DMS153 treated with DMSO at 0.1 percent for 48 hours (cell line): ENCODE results near the gene EPHB3.
"Not testable (repeated sequence)": the region's sequence is repeated elsewhere in the genome, so short reads cannot be mapped to it uniquely, and the experiment has no call there.

Source experiments
- DNase-seq: peaks from one replicate; lab custom pipeline; 2025; ENCODE audit not compliant: unreplicated experiment; lab: John Stamatoyannopoulos, UW

EPHB3 gene

DNA sequence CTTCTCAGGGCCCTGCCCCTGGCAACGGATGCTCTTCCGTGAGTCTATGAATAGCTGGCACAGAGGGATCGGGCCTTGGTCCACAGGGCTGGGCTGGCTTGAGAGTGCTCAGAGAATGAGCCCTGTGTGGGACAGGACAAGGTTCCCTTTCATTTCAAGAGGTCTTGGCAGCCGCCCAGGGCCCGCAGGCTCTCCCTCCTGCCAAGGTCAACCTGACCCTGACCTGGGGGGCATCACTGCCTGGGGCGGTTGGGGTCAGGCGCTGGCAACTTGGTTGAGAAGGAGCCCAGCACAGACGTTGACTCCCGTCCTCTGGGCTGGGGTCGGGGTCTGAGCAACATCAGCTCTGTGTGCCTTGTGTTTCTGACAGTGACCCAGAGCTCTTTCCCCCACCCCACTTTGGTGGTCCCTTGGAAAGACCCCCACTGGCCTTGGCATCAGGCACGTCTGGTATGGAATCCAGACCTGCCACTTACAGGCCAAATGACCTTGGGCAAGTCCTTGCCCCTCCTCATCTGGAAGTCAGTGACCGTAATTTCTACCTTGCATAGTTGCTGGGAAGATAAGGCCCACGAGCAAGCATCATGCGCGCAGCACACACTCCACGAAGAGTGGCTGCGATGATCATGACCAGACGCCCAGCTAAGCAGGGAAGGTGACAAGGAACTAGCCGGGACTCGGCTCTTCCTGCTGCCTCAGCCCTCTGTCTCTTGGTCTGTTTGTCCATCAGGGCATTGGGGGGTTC is 36.4 kb downstream of the EPHB3 start:
- DNase-seq = no peak

DNA sequence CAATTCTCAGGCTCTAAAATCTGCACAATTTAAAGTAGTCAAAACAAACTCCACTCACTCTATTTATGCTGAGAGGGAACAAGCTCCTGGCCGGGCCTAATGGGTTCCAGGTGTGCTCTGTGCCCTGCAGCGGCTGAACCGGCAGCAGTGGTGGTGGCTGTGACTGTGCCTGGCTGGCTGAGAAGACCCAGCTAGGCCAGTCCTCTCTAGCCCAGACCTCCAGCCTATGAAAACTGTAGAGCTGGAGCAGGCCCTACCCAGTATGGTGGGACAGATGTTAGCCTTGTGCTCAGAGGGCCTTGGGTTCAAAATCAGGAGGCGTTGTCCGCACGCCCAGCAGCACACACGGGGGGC is 37.0 kb downstream of the EPHB3 start:
- no peak for DNase-seq

DNA sequence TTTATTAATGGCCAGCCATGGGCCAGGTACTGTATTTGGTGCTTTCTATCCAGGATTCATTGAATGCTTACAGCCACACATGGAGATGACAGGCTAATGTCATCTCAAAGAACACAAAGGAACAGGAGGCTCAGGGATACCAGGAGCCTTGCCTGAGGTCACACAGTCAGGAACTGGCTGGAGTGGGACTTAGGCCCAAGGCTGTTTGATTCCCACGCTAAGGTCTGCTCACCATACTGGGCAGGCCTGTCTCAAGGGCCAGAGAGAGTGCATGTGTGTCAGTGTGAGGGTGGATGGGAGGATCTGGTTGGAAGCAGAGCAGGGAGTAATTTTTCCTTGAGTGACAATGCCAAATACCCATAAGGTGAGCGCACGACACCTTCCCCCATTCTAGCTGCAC is 37.6 kb downstream of the EPHB3 start:
- DNase-seq = no peak

DNA sequence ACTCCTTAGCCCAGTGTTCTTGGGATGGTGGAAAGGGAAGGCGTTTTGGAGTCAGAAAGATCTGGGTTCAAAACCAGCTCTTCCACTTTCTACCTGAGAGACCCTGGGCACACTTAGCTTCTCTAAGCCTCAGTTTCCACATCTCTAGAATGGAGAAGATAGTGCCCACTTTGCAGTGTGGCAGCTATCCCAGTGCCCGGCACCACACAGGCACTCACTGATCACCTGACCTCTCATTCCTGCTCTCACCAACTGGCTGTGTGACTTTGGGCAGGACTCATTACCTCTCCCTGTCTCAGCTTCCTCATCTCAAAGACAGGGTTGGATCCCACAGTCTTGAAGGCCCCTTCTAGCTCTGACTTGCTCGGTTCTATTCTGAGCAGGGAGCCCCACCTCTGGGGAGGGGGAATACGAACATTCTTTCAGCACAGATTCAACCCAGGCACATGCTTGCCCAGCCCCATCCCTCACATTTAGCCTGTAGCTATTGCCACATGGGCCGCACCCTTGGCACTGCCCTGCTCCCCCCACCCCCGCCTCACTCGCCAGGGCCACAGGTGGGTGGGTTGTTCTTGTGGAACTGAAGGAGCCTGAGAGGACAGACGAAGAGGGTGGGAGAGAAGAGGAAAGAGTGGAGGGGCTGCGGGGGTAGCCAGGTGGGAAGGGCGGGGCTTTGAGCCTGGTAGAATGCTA is 39.2 kb downstream of the EPHB3 start:
- no peak for DNase-seq

DNA sequence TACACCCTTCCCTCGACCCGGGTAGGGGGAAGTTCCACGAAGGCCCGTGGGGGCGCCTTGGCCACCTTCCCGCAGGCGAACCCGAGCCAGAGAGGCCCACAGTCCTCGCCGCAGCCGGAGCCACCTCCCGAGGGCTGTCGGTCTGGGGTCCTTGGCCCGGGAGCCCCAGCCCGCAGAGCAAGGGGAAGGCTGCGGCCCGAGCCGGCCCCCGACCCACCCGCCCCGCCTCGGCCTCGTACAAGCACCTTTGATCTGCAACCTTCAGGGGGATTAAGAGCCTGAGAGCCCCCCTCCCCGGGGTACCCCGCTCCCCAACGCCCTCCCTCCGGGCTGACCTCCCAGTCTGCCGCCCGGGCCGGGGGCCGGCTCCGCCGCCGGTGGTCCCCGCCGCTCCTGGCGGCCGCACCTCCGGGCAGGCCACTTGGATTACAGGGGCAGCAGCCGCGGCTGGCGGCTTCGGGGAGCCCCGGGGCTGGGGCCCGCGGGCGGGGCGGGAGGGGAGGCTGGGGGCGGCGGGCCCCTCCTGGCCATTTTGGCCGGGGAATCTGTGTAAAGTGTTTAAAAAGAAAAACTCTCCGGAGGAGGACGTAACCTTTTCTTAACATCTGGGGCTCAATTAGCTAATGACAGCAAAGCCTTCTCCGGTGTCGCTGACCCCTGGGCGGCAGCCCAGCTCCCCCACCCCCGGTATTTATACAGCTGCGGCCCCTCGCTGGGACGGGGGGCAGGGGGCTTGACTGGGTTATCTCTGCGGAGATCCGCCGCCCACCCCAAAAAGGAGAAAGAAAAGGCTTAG is 40.2 kb downstream of the EPHB3 start:
- no peak for DNase-seq

DNA sequence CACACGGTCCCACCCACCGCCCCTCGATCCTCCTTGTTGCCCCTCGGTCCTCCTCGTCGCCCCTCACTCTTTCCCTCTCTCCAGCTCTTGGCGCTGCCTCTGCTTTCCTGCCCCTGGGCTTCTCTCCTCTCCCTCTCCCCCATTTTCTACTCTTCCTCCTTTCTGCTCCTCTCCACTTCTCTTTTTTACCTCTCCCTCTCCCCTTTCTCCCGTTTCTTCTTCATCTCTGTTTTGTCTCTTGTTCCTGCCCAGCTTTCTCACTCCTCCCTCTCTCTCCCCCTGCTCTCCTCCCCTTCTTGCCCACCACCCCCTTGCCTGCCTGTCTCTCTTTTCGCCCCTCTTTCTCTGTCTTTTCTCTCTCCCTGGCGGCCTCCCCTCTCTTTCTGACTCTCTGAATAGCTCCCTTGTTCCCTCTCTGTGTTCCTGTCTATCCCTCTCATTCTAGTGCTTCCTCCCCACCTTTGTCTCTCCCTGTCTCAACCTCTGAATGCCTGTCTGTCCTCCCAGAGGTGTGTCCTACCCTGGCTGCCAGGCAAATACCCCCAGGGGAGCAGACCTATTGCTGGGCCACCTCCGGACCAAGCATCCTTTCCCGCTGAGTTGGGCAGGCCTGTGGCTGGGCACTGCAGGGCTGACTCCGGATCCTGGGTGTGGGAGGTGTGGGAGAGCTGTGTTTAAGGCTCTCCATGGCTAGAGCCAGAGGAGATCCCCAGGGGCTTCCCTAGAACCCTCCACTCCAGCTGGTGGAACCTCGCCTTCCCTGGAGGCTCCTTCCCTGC is 41.0 kb downstream of the EPHB3 start:
- DNase-seq = peak; percentile 40

DNA sequence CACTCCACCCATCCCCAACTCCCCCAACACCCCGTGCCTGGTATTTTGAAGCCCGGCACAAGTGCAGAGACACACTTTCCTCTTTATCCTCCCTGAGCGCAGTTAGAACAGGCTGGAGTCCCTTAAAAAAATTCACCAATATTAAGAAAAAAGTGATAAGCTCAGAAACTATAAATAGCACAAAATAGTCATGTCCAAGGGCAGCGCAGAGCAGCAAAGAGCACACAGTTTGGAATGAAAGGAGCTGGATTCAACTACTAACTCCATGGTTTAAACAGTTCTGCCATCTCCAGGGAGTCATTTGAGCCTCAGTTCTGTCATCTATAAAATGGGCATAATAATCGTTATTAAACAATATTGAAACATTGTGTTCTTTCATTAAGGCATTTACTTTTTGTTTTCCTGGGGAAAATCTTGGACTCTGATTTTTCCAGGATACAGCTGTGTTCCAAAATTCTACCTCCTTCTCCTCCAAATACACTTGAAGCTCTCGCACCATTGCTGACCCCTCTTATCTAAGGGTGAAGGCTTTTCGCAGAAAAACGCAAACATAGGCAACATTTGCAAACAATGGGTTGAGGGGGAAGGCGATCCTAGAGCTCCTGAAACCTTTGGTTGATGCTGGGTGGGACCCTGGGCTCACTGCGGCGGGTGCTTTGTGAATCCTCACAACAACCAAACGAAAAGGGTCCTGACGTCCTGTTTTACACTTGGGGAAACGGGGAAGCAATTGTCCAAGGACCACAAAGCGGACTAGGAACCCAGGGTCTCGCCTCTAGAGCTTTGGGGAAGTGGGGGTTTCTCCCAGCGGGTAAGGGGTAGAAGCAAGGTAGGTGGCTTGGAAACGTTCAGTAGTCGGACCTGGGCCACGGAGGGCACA is 41.8 kb downstream of the EPHB3 start:
- DNase-seq = no peak

DNA sequence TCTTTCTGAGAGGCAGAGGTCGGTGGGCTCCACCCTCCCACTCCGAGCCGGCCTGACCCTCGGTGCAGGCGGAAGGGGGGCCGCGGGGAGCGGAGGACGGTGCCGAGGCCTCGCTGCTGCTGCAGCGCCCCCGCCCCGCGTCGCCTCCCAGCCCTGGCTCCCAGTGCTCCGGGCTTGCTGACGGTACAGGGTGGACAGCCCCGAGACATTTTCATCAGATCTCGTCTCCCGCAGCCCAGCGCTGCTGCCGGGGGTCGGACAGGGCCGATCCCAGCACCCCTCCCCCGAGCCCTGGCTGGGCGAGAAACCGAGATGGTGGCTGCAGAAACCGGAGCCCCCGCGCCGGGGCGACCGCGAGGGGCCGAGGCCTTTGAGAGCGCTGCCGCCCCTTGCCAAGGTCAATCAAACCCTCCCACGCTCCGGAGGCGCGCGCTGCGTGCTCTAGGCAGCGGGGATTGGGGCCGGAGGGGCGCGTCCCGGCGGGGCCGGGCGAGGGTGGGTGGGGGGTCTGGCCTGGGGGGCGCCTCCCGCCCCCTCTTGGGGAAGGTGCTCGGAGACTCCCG is 42.5 kb downstream of the EPHB3 start:
- DNase-seq = no peak

DNA sequence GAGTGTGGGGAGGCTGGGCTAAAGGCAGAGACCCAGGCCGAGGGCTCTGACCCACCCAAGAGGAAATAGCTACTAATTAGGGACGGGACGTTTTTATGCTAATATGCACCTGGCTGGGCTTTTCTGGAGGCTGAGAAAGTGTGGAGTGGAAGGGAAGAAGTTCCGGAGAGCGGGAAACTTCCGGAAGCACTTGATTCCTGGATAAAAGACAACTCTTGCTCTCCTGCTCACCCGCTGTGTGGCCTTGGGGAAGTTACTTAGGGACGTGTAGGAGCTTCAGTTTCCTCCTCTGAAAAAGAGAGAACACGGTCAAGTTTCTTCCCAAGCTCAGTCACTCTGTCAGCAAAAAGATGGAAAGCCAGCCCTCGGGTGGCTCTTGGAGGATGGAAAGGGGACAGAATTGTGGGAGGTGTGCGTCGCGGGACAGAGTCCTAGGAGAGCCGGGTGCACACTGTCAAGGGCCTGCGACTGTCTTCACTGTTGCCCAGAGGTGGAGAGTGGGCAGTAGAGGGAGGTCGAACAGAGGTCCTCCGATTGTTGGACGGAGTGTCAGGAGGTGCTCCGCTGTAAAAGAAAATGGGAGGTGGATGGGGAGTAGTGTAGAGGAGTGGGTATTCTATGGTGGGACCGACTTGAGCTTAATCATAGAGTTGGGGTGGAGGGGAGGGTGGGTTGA is 43.2 kb downstream of the EPHB3 start:
- DNase-seq = peak; percentile 5

DNA sequence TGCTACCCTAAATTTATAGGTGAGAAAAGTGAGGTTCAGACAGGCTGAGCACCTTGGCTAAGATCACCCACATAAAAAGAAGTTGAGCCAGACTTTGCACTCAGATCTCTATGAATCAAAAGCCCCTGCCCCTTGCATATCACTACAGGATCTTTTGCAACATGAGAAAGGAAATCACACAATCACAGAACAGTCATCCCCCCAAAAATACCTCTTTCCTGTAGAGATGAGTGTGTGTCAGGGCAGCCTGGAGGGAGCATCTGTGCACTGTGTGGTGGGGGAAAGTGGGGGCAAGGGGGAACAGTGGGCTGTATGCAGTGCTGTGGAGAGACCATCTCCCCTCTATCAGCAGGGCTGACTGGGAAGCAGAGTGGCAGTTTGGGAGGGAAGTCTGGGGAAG is 46.6 kb downstream of the EPHB3 start:
- DNase-seq = no peak

DNA sequence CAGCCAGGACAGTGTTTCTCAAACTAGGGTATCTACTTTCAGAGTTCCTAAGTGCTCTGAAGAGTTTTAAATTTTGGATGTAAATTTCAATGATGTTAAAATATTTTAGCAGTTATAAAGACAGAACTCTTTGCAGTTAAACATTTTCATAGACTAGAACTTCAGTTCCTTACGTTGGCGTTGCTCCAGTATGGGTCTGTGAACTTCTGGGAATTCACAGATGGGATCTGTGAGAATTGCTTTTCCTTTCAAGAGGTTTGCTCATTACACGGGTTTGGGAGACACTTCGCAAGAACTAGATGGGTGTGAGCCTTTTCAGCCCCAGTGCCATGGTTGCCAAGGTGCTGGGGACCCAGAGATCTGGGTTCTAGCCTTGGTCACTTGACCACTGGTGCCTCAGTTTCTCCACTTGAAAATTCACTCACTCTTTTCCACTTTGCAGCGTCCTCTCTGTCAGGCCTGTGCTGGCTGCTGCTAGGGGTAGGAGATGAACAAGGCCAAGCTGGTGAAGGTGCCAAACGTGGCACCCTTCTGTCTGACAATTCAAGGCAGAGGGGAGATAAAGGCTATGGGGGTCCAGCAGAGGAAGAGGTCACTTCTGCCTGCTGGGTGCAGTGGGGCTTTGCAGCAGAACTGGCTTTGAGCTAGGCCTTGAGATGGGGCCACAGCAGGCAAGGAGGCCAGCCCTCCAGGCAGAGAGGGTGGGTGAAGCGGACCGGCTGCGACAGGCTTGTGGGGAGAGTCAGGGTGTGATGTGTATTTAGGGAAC is 48.1 kb downstream of the EPHB3 start:
- DNase-seq = no peak

DNA sequence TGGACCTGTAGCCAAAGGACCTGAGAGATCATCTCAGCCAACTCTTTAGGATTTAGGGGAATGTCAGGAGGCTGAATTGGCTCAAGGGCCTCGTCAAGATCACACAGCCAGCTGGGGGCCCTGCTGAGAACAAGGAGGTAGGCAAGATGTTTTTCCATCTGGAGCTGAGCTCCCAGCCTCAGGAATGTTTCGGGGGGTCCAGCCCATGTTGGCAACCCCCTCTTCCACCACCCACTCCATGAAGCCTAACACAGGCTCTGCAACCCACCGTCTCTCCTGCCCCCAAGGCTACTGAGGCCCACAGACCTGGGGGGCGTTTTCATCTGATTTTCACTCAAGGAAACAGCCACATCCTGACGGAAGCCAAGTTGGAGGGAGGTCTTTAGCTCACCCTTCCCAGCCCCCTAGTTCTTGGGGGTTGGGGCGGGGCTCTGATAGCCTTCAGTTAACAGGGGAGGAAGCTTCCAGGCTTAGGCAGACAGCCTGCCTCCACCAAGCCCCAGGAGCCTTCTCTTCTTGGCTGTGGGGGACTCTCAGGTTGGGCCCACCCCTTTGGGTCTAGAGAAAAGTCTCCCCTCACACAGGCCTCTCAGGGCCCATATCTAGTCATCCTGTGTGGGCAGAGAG is 48.8 kb downstream of the EPHB3 start:
- no peak for DNase-seq

DNA sequence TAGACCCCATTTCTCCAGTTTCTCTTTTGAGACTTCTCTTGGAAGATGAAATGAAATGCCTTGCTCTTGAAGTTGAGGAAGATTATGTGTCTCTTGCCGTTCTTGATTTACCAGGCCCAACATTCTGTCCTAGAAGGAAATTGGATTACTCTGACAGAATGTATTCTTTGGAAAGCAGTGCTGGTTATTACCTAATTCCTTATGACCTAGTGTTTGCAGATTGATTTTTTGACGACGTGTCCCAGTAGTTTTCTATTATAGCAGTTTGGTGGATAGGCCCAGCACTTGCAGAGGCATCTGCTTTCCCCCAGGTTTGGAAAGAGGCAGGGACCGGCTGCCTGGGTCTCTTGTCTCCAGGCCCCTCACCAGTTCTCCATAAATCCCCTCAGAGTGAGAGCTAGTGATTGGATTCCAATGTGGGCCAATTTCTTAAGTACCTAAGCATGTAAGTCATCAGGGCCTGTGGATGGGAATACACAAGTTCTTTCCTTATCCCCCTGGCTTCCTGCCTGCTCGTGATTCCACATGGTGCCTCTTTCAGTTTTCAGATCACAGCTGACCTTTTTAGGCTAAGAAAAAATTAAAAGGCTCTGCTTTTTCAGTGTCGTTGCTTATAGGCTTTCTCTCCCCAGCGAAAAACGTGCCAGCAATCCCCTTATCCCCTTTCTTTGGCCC is 50.2 kb downstream of the EPHB3 start:
- DNase-seq = no peak

DNA sequence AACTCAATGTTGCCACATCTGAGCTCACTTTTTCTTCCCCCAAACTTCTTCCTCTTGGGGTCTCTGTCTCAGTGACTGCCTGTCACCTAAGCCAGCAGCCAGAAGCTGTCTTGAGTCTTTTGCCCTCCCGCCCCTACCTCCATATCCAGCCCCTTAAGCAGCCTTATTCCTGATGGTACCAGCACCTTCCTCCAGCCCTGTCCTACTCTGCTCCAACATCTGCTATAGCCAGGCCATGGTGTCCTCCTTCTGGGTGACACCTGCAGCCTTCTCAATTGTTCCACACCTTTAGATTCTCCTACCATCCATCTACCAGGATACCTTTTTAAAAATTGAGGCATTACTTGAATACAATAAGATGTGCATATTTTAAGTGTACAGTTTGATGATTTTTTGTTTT is 53.8 kb downstream of the EPHB3 start:
- DNase-seq = no peak

DNA sequence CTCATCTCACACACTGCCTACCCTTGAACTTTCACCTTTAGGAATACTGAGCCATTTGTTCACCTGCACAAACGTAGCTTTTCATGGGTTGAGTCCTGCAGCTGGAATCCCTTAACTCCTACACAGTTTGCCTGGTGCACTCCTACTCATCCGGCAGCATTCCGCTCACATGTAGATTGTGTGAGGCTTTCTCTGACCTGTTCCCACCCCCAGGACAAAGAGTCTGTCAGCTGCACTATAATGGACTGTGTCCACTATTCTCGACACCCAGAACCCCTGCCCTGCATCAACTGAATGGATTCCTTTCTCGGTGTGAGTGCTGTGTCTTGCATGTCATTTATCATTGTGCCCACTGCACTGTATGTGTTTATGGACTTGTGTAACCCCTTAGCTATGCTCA is 54.9 kb downstream of the EPHB3 start:
- no peak for DNase-seq

DNA sequence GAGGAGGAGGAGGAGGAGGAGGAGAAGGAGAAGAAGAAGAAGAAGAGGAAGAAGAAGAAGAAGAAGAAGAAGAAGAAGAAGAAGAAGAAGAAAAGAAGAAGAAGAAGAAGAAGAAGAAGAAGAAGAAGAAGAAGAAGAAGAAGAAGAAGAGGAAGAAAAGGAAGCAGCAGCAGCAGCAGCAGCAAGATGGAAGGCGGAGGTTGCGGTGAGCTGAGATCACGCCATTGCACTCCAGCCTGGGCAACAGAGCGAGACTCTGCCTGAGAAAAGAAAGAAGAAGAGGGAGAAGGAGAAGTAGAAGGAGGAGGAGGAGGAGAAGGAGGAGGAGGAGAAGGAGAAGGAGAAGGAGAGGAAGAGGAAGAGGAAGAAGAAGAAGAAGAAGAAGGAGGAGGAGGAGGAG is 55.7 kb downstream of the EPHB3 start:
- not testable (repeated sequence) for DNase-seq

DNA sequence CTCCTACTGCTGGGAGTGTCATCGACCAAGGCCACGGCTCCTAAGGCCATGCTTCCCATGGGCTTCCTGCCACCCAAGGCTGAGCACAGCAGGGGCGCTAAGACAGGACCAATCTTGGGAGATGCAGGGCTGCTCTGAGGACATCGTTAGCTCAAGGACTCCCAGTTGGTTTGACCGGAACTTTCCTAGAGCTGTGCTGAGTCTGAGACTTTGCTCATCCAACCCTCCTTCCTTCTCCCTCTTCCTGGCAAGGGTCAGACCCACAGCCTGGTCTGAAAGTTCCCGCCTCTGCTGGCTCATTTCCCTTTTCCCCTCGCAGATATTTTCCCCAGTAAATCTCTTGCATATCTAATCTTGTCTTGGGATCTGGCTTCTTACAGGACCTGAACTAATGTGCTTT is 57.2 kb downstream of the EPHB3 start:
- DNase-seq = no peak

DNA sequence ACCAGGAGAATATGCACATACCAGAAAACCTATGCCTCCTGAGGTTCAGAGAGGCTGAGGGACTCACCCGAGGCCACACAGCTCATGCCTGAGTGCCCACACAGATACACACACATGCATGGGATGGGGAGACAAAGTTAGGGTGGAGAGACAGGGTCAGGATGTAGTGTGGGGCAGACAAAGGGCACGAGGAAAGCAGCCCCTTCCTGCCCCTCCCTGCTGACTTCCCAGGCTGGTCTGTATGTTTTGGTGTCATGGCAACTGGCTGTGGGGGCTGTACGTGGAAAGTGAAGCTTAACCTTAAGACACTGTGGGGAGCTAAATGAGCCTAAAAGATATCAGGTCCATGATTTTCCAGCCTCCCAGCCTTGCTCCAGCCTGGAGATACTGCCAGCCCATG is 57.8 kb downstream of the EPHB3 start:
- no peak for DNase-seq
